IPS-NIHi11 (cell line): ENCODE measurements around the gene POLR1H.
"Not testable (repeated sequence)": the region's sequence is repeated elsewhere in the genome, so short reads cannot be mapped to it uniquely, and the experiment has no call there.

Experiments used
- DNase-seq: peaks from one replicate; pipeline ENCODE4 v3.0.0; 2012; ENCODE audit warnings: mixed read lengths, low spot score

Gene POLR1H

GRCh38 chr6:30061092-30061857 is at the start of gene POLR1H:
POLR1H (plus strand) TSS chr6:30061265; CDS start chr6:30061525, 260 bp downstream.
- DNase-seq, result peak; percentile 94

- DNase-seq, result peak; percentile 66
These were observed 47.7 kb upstream of the POLR1H start for GRCh38 chr6:30013291-30013922.

GRCh38 chr6:30019819-30020218 is 41.2 kb upstream of the POLR1H start:
- DNase-seq, result no peak

GRCh38 chr6:30020626-30021025 is 40.4 kb upstream of the POLR1H start:
- no peak for DNase-seq

- DNase-seq, result no peak
These were observed 38.9 kb upstream of the POLR1H start for GRCh38 chr6:30022189-30022588.

GRCh38 chr6:30022712-30023111 is 38.4 kb upstream of the POLR1H start:
- not testable (repeated sequence) for DNase-seq

- no peak for DNase-seq
These were observed 35.9 kb upstream of the POLR1H start for GRCh38 chr6:30025186-30025585.

GRCh38 chr6:30029588-30029987 is 31.5 kb upstream of the POLR1H start:
- no peak for DNase-seq

GRCh38 chr6:30031381-30031780 is 29.7 kb upstream of the POLR1H start:
- no peak for DNase-seq

- DNase-seq, result not testable (repeated sequence)
These were observed 27.6 kb upstream of the POLR1H start for GRCh38 chr6:30033440-30033839.

GRCh38 chr6:30035784-30036183 is 25.3 kb upstream of the POLR1H start:
- DNase-seq, result no peak

- peak; percentile 28 for DNase-seq
These were observed 23.8 kb upstream of the POLR1H start for GRCh38 chr6:30037182-30037788.

GRCh38 chr6:30041221-30041620 is 19.8 kb upstream of the POLR1H start:
- DNase-seq, result no peak

- no peak for DNase-seq
These were observed 19.2 kb upstream of the POLR1H start for GRCh38 chr6:30041821-30042220.

GRCh38 chr6:30042476-30042875 is 18.6 kb upstream of the POLR1H start:
- no peak for DNase-seq

GRCh38 chr6:30042914-30043313 is 18.2 kb upstream of the POLR1H start:
- DNase-seq, result no peak

GRCh38 chr6:30043744-30044143 is 17.3 kb upstream of the POLR1H start:
- DNase-seq, result no peak

GRCh38 chr6:30044630-30045029 is 16.4 kb upstream of the POLR1H start:
- DNase-seq, result no peak

GRCh38 chr6:30047220-30047619 is 13.8 kb upstream of the POLR1H start:
- no peak for DNase-seq

GRCh38 chr6:30053682-30054081 is 7.4 kb upstream of the POLR1H start:
- no peak for DNase-seq

GRCh38 chr6:30055513-30055912 is 5.6 kb upstream of the POLR1H start:
- no peak for DNase-seq

- DNase-seq, result peak; percentile 13
These were observed 416 bp upstream of the POLR1H start for GRCh38 chr6:30060606-30061091.

- DNase-seq, result no peak
These were observed 893 bp downstream of the POLR1H start for GRCh38 chr6:30061858-30062458.
